GM03348 (cell line): ENCODE measurements around the gene MICALL2.

Source experiments
- DNase-seq: peaks from one replicate; pipeline ENCODE4 v3.0.0; 2012; ENCODE audit warnings: low spot score

The MICALL2 gene

GRCh38 chr7:1433128-1433920 is 25.9 kb downstream of the MICALL2 start:
- DNase-seq, result no peak

DNA sequence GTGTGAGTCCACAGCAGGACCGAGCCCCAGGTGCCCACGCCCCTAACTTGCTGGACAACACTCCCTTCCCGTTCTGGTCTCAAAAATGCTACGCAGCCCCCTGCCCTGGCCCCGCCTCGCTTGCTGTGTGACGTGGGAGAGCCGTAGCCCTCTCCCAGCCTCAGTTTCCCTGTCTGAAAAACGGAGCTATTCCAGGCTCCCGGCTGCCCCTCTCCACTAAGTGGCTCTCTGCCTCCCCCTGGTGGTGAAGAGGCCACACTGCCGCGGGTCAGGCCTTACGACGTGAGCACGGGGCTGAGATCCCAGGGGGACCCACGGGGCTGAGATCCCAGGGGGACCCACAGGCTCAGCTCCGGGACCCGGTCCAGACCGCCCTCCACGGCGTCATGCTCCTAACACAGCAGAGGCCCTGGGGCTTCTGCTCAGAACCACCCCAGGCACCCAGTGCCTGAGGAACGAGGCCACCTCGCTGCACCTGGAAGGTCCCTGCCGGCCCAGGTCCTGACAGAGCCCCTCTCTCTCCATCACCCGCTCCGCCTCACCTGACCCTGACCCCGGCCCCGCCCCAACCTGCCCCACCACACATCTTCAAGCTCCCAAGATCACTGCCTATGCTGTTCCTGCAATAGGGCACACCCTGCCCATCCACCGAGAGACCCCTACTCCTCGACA is 26.7 kb downstream of the MICALL2 start:
- peak; percentile 89 for DNase-seq

DNA sequence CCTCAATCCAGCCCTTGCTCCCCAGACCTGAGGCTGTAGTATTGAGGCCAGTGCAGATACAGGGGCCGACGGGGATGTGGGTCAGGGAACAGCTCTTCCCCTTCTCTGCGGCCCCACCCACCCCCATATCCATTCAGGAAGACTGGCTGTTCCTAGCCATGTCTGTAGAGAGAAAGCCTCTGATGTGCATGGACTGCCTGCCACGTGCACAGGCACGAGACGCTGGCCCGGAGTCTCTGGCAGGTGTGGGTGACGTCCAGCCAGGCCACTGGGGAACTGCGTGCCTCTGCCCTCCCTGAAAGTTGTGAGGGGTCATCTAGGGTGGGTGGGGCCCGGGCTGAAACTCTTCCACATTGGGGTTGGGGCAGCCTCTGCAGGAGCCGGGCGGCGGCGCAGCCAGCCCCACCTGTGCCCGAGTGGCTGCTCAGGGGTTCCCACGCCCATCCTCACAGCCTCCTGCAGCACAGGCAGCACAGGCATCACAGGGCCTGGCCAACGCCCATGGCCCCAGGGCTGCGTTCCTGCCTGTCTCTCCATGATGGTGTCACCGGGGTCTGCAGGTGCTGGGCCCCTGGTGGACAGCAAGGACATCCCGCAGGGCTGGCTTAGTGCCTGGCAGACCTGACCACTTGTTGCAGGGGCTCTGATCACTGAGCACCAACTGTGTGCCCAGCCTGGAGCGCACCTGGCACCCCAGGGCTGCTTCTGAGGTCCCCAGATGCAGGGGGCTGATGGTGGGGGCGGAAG is 27.5 kb downstream of the MICALL2 start:
- no peak for DNase-seq

DNA sequence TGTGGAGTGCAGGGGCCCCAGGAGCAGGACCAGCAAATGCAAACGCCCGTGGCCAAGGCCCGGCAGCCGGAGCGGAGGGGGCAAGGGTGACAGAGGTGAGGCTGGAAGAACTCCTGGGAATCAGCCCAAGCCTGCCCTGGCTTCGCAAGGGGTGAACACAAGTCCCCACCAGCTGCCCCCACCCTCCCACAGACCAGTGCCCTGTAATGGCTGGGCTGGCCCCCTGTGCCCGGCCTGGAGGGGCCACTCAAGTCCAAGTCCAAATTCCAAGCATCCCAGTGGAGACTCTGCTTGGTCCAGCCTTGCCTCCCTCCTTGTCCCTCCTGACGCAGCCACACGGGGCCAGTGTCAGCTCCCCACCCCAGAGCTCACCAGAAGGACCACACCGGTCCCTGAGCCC is 28.0 kb downstream of the MICALL2 start:
- DNase-seq, result no peak

DNA sequence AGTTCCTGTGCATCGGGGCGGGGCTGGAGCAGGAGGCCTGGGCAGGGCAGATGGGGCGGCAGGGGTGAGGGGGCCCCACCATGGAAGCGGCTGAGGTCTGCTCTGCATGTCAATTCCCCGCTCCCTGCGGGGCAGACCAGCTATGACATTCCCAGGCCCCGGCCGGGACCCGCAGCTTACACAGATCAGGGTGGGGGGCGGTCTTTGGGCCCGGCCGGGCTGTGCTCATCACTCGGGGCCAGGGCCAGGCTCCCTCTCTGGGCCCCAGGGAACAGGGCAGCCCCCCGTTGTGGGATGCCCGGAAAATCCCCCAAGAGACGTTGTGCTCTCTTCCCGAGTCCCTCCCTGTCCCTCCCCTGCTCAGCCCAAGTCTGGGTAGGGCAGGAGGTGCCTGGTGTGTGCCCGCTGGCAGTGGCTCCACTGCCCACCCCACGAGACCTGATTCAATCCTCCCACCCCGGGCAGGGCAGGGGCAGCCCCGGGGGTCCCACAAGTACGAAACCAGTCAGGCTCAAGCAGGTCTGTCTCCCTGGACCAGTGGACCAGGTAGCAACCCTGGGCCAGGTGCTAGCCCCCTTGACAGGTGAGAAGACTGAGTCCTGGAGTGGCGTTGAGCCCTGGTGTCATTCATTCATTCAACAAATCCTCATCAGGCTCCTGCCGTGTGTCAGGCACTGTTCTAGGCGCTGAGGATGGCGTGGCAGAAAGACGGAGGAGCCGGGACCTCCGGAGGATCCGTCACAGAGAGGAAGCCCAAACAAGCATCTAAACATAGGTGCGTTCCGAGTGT is 29.0 kb downstream of the MICALL2 start:
- DNase-seq, result no peak

DNA sequence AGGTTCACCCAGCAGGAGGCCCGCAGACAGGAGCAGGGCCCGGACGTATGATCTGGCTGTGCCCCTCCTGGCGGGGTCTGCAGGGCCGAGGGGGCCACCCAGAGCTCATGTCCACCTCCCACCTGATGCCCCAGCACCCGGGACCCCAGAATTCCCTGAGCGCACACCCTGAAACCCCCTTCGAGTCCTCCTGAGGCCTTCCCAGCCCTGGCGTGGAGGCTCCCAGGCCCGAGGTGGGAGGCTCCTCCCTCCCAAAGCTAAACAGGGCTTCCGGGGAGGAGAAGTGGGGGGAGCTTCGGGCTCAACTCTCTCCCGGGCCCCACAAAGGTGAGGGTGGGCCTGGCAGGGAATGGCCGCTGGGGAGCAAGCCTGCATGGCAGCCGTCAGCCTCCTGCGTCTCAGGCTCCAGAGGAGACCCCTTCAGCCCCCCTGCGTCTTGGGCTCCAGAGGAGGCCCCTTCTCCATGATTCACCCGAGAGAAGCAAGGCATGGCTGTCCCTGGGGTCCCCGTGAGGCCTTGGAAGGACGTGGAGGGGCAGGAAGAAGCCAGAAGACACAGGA is 30.2 kb downstream of the MICALL2 start:
- no peak for DNase-seq

GRCh38 chr7:1427064-1427657 is 32.1 kb downstream of the MICALL2 start:
- DNase-seq, result no peak

DNA sequence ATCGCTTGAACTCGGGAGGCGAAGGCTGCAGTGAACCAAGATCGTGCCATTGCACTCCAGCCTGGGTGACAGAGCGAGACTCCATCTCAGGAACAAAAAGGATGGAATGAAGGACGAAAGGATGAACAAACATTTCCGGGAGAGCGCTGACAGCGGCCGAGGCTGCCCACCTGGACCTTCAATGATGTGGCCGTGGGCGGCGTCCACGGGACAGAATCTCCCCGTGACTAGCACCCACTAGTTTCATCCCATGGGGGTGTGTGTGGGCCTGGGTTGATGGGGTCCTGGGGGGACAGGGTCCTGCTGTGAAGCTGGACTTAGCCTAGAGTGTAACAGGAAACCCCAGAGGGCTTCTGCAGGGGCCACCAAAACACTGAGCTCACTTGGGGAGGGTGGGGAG is 32.8 kb downstream of the MICALL2 start:
- DNase-seq, result no peak

GRCh38 chr7:1425292-1426136 is 33.8 kb downstream of the MICALL2 start:
- peak; percentile 48 for DNase-seq

DNA sequence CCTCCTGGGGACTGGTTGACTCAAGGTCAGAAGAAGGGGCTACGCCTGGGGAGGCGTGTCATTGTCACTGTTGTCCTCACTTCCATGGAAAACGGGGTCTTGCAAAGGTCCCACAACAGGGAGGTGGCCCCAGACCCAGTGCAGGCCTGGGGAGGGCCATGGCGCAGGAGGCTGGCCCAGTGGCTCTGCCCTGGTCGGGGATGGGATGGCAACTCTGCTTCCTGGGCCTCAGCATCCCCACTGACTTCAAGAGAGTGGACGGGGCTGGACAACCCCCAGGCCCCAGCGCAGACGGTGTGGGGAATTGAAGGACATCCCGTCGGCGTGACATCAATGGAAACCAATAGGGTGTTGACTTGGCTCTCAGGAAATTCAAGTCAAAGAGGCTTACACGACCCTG is 35.2 kb downstream of the MICALL2 start:
- DNase-seq, result no peak

- DNase-seq, result no peak
These were observed 35.9 kb downstream of the MICALL2 start for GRCh38 chr7:1423264-1423811.

DNA sequence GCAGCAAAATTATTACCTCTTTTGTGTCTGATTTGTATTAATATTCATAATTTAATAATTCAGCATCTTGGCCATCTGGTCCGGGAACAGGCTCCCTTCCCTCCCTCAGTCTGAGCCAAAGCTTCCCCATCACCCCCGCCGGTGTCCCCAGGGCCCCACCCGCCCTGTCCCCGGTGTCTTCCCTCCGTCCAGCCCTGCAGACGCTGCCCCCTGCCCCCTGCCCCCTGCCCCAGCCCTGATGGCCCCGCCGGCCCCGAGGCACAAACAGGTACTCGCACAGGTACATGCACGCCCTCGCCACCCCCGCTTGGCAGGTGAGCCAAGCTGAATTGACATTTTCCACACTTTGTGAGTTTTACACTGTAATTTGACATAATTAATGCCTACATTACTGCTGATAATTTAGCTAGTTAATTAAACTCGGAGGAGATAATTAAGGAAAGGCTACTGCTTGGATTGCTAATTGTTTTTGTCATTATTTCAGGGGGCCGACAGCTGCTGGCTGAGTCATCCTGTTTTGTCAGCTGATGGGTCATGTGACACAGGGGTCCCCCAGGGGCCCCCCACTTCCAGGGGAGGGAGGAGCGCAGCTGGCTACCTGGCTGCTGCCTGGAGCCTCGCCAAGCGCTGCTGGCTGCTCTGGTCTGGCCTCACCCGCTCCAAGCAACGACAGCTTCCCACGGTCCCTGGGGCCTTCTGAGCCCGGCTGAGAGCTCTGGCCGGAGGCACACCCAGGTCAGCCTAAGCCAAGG is 36.6 kb downstream of the MICALL2 start:
- no peak for DNase-seq

DNA sequence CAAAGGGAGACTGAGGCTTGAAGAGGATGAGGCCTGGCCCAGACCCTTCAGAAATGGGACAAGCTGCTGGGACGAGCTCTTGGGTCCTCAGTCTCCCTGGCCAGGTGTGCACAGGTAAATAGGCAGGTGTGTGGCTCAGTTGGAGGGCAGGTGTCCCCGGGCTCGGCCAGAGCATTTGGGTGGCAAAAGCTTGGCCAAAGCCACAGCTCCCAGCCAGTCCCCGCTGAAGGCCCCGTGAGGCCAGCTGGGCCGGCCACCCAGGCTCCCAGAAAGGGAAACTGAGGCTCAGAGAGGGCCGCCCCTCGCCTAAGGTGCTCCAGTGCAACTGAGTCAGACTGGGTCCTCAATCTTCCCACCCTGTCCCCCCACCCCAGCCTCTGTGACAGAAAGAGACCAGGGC is 37.3 kb downstream of the MICALL2 start:
- no peak for DNase-seq

GRCh38 chr7:1421020-1421790 is 38.1 kb downstream of the MICALL2 start:
- no peak for DNase-seq

GRCh38 chr7:1419688-1420087 is 39.6 kb downstream of the MICALL2 start:
- no peak for DNase-seq

- no peak for DNase-seq
These were observed 40.0 kb downstream of the MICALL2 start for GRCh38 chr7:1419310-1419634.

- DNase-seq, result no peak
These were observed 40.6 kb downstream of the MICALL2 start for GRCh38 chr7:1418505-1419309.

GRCh38 chr7:1415389-1415990 is 43.8 kb downstream of the MICALL2 start:
- DNase-seq, result no peak
